Measurements from ENCODE around the gene RNF10.
"Not testable (repeated sequence)": the region's sequence is repeated elsewhere in the genome, so short reads cannot be mapped to it uniquely, and the experiment has no call there.

Gene RNF10

DNA sequence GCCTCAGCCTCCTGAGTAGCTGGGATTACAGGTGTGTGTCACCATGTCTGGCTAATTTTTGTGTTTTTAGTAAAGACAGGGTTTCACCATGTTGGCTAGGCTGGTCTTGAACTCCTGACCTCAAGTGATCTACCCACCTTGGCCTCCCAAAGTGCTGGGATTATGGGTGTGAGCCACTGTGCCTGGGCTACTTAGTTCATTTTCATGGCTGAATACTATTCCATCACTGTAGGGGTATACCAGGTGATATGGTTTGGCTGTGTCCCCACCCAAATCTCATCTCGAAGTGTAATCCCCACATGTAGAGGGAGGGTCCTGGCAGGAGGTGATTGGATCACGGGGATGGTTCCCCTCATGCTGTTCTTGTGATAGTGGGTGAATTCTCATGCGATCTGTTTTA is 83.0 kb downstream of the RNF10 start:
- not testable (repeated sequence) for DNase-seq (ENCODE audit: low read depth)

DNA sequence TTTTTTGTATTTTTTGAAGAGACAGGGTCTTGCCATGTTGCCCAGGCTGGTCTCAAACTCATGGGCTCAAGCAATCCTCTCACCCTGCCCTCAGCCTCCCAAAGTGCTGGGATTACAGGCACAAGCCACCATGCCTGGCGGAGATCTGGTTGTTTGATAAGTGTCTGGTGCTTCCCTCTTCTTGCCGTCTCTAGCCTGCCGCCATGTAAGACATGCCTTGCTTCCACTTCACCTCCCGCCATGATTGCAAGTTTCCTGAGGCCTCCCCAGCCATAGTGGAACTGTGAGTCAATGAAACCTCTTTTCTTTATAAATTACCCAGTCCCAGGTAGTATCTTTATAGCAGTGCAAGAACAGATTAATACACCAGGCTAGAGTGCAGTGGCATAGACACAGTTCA is 83.6 kb downstream of the RNF10 start:
- DNase-seq (ENCODE audit: low read depth): not testable (repeated sequence)

DNA sequence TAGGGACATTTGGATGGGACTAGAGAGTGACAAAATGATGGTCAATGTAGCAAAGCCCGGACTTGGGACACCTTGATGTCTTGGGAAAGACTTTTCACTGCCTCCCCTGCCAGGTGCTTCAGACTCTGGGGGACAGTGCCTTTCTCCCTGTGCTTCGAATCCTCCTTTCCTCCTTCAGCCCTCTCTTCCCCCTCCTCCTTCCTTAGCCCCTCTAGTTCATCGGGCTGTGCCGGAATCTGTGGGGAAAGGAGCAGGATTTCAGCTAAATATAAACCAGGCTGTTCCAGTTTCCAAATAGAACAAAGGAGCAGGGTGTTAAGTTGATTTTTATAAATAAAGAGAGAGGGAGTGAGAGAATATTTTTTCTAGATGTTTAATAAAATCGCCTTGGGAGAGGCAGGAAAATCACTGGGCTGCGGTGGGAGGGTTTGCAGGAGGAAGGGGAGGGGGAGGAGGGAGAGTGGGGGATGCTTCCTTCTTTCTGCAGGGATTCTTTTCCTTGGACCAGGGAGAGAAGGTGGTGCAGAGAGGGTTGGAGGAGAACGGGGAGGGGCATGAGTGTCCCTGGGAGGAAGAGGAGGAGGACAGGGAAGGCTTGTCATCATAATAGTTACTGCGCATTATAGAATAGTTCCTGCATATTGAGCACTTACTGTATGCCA is 84.9 kb downstream of the RNF10 start:
- DNase-seq (ENCODE audit: low read depth): no peak

DNA sequence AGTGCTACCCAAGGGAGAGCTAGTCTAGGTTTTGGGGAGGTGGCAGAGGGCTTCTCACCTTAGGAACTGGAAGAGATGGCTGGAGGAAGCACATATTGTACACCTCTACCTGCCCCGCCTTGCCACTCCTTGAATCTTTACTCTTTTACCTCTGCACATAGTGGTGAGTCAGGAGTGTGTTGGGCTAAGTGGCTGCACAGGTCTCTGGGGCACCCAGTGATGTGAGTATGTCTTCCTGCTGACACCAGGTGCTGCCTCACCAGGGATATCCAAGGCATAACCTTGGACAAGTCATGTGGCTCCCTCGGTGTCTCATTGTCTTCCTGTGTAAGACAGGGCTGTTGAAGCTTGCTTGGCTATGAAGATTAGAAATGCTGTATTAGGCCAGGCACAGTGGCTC is 86.5 kb downstream of the RNF10 start:
- DNase-seq (ENCODE audit: low read depth): no peak

DNA sequence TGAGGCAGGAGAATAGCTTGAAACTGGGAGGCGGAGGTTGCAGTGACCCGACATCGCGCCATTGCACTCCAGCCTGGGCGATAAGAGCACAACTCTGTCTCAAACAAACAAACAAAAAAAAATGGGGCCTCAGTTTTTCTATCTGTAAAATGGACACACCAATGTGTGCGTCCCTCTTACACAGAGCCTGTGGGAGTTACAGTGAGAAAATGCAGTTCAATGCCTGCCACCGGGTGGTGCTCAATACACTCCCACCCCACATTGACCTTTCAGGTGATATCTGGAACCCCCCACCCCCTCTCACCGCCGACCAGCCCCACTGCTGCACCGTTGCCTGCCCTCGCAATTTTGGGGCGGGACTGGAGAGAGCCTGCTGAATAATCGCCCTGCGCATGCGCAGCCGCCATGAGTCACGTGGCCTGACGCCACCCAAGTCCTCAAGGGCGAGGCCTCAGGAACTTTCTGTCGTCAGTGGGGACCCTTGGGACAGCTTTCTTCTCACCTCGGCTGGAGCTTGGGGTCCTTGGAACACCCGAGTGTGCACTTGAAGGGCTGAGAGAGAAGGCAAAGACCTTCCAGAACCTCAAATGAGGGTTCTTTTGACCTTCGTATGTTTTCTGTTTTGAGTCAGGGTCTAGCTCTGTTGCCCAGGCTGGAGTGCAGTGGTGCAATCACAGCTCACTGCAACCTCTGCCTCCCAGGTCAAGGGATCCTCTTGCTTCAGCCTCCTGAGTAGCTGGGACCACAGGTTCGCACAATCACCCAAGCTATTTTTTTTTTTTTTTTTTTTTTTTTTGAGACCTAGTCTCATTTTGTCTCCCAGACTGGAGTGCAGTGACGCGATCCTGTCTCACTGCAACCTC is 91.6 kb downstream of the RNF10 start:
- no peak for DNase-seq (ENCODE audit: low read depth)
